Aorta (tissue), 5 donors: ENCODE data around the gene CHD6. TPM values are rescaled to one million over a fixed set of nuclear protein-coding genes. Genes with fewer than 3 reads are reported as not detected.

Source experiments
- ATAC-seq: fragments of 200-7000 bp; cut with Tn5 transposase; one replicate; pipeline ENCODE4 v1.9.1; 2022; ENCODE audit warnings: moderate library complexity; ENCODE audit not compliant: low FRiP score
- DNase-seq, 2 donors: peaks; one replicate each; pipeline ENCODE4 v3.0.0-alpha.2; 2020
- H3K27ac ChIP-seq, 2 donors: one replicate each; pipeline ENCODE4 v1.5.1; 2013; ENCODE audit warnings: low read length in 2 of 2, mild to moderate bottlenecking in 2 of 2, moderate library complexity in 2 of 2, control low read depth in 1 of 2, inconsistent platforms in 1 of 2, low read depth in 1 of 2
- H3K27me3 ChIP-seq, 2 donors: one replicate each; pipeline ENCODE4 v1.6.1; 2013; ENCODE audit warnings: control low read depth in 1 of 2, low read length in 1 of 2, mild to moderate bottlenecking in 1 of 2, moderate library complexity in 1 of 2; ENCODE audit not compliant: insufficient read depth in 2 of 2, control insufficient read depth in 1 of 2
- H3K36me3 ChIP-seq, 2 donors: one replicate each; pipeline ENCODE4 v1.6.1; 2013; ENCODE audit warnings: control low read depth in 1 of 2, low read length in 1 of 2, mild to moderate bottlenecking in 1 of 2; ENCODE audit not compliant: insufficient read depth in 2 of 2, control insufficient read depth in 1 of 2
- H3K4me1 ChIP-seq, 2 donors: one replicate each; pipeline ENCODE4 v1.6.1; 2013; ENCODE audit warnings: low read length in 2 of 2, control low read depth in 1 of 2, mild to moderate bottlenecking in 1 of 2, moderate library complexity in 1 of 2; ENCODE audit not compliant: insufficient read depth in 2 of 2, control insufficient read depth in 1 of 2
- H3K4me3 ChIP-seq, 2 donors: one replicate each; pipeline ENCODE4 v1.5.1; 2013; ENCODE audit warnings: low read length in 2 of 2, control low read depth in 1 of 2, mild to moderate bottlenecking in 1 of 2
- H3K9me3 ChIP-seq: one replicate; pipeline ENCODE4 v1.6.1; 2013; ENCODE audit warnings: mild to moderate bottlenecking, low read length; ENCODE audit not compliant: control insufficient read depth
- WGBS, 2 donors: extraction: QIAGEN DNeasy Blood & Tissue Kit; methylation state at CpG; one replicate each; pipeline ENCODE4 v1.1.7; 2013; 5-methylcytosine and 5-hydroxymethylcytosine counted together
- intact Hi-C, 2 donors: fragments of 100-400 bp; cut with DNase I; formaldehyde crosslinking; loops; one replicate each; pipeline versions ENCODE4 v1.14.2 to v1.15.0; 2022
- polyA plus RNA-seq, 2 donors: library from polyadenylated mRNA; stranded (reverse); fragments of 200-250 nt; gene quantifications; one replicate each; pipeline ENCODE4 v1.2.3, GENCODE V29; 2013
- total RNA-seq, 2 donors: library from RNA; stranded (reverse); fragmentation: NEBNext Ultra II Directional; extraction: Animal tissue kit (Norgen Biotek cat#: 25700); gene quantifications; one replicate each; pipeline ENCODE4 v1.2.1, GENCODE V29; 2021
- donor health status: healthy with polysubstance abuse.
- donor health status: Bipolar disorder and iron deficiency.
- donor health status: DM: no; HTN: no; CAD: no.
- donor health status: DM: no; HTN: no; CAD: no.
- donor health status: DM: yes; HTN: yes; CAD: no.

Gene CHD6
- total and polyA plus RNA-seq, 4 donors = 3.3 to 126 (median 69.1) TPM

GRCh38 chr20:41437836-41438235 lies 180.3 kb downstream of the CHD6 start:
- 60 to 64% methylated on average over 2 of the region's 2 CpGs for WGBS, 2 donors
- Histone ChIP-seq H3K36me3 (peaks cover 7 to 14% of the 10 kb centered on the region in 2 donors), H3K9me3 (no peaks in the 10 kb centered on the region), H3K27ac (no peak overlapping the region), H3K4me3 (no peak overlapping the region), H3K27me3 (no peaks in the 10 kb centered on the region), H3K4me1 (no peaks in the 10 kb centered on the region)
- DNase-seq (no peak), ATAC-seq (no peak)
- intact Hi-C loops = no loop called here

GRCh38 chr20:41436679-41437078 lies 181.5 kb downstream of the CHD6 start:
- no peak for ATAC-seq
- 92 to 94% methylated on average over 4 of the region's 4 CpGs for WGBS, 2 donors
- Histone ChIP-seq H3K4me3 (no peak overlapping the region), H3K27me3 (no peaks in the 10 kb centered on the region), H3K27ac (no peak overlapping the region), H3K9me3 (no peaks in the 10 kb centered on the region), H3K4me1 (no peaks in the 10 kb centered on the region), H3K36me3 (peaks cover 7 to 15% of the 10 kb centered on the region in 2 donors)
- intact Hi-C loops = no loop called here
- DNase-seq = no peak

GRCh38 chr20:41433203-41433602 lies 185.0 kb downstream of the CHD6 start:
- 84 to 85% methylated on average over 4 of the region's 4 CpGs for WGBS, 2 donors
- DNase-seq (no peak), ATAC-seq (no peak)
- Histone ChIP-seq H3K36me3 (peaks cover 0 to 9% of the 10 kb centered on the region in 2 donors), H3K27ac (no peak overlapping the region), H3K9me3 (no peaks in the 10 kb centered on the region), H3K4me3 (no peak overlapping the region), H3K4me1 (no peaks in the 10 kb centered on the region), H3K27me3 (no peaks in the 10 kb centered on the region)
- intact Hi-C loops = no loop called here

DNA sequence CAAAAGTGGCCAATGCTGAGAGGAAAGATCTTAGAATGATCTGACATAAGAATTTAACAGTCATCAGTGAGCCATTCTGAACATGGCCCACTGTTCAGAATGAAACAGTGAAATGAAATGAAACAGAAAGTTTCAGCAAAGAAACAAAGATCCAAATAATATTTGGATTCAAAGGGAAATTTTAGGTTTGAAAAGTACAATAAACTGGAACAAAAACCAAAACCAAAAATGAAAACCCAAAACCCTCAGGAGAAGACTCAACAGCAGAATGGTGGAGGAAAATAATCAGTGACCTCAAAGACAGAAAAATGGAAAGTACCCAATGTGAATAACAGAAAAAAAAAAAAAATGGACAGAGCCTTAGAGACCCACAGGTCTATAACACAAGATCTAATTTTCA lies 185.4 kb downstream of the CHD6 start:
- no peaks in the 10 kb centered on the region for H3K27me3 ChIP-seq
- DNase-seq = no peak
- peaks cover 0 to 6% of the 10 kb centered on the region in 2 donors for H3K36me3 ChIP-seq
- no peak overlapping the region for H3K27ac ChIP-seq
- intact Hi-C loops = no loop called here
- no peak for ATAC-seq
- no peak overlapping the region for H3K4me3 ChIP-seq
- no peaks in the 10 kb centered on the region for H3K4me1 ChIP-seq
- no peaks in the 10 kb centered on the region for H3K9me3 ChIP-seq

- no peak for DNase-seq
Observed at GRCh38 chr20:41428285-41428684, 189.9 kb downstream of the CHD6 start.

DNA sequence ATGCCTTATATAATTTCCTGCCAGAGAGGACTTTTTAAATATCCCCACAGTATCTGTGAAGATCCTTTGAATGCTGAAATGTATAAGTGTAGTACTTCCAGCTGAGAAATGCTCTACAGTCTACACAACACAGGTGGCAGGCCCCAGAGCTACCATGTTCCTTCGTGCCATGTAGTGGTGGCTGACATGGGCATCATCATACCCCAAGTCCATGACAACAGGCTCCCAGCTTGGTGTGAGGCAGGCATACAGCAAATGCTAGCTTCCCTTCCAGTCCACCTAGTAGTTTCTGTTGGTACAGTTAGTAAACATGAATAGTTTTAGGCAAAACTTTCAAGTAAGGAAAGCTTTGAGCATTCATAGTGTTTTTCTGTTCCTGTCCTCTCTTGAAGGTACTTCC lies 190.3 kb downstream of the CHD6 start:
- H3K9me3 ChIP-seq = no peaks in the 10 kb centered on the region
- H3K27me3 ChIP-seq = no peaks in the 10 kb centered on the region
- DNase-seq = no peak
- 65 to 67% methylated on average over 1 of the region's 1 CpG for WGBS, 2 donors
- intact Hi-C loops = no loop called here
- no peak overlapping the region for H3K27ac ChIP-seq
- no peak for ATAC-seq
- H3K4me3 ChIP-seq = no peak overlapping the region
- no peaks in the 10 kb centered on the region for H3K4me1 ChIP-seq
- peaks cover 6 to 8% of the 10 kb centered on the region in 2 donors for H3K36me3 ChIP-seq

More at GRCh38 chr20:41428285-41428684, 189.9 kb downstream of the CHD6 start:
- Histone ChIP-seq H3K9me3 (no peaks in the 10 kb centered on the region), H3K4me1 (no peaks in the 10 kb centered on the region), H3K27me3 (no peaks in the 10 kb centered on the region), H3K4me3 (no peak overlapping the region), H3K27ac (no peak overlapping the region), H3K36me3 (peaks cover 6 to 8% of the 10 kb centered on the region in 2 donors)
- ATAC-seq = no peak
- intact Hi-C loops = no loop called here
- WGBS, 2 donors = 77 to 78% methylated on average over 3 of the region's 3 CpGs

GRCh38 chr20:41426976-41427375 lies 191.2 kb downstream of the CHD6 start:
- Histone ChIP-seq H3K36me3 (peaks cover 5 to 6% of the 10 kb centered on the region in 2 donors), H3K27ac (no peak overlapping the region), H3K4me3 (no peak overlapping the region), H3K27me3 (no peaks in the 10 kb centered on the region), H3K4me1 (no peaks in the 10 kb centered on the region), H3K9me3 (no peaks in the 10 kb centered on the region)
- DNase-seq (no peak), ATAC-seq (no peak)
- 89 to 91% methylated on average over 8 of the region's 8 CpGs for WGBS, 2 donors
- intact Hi-C loops = no loop called here

DNA sequence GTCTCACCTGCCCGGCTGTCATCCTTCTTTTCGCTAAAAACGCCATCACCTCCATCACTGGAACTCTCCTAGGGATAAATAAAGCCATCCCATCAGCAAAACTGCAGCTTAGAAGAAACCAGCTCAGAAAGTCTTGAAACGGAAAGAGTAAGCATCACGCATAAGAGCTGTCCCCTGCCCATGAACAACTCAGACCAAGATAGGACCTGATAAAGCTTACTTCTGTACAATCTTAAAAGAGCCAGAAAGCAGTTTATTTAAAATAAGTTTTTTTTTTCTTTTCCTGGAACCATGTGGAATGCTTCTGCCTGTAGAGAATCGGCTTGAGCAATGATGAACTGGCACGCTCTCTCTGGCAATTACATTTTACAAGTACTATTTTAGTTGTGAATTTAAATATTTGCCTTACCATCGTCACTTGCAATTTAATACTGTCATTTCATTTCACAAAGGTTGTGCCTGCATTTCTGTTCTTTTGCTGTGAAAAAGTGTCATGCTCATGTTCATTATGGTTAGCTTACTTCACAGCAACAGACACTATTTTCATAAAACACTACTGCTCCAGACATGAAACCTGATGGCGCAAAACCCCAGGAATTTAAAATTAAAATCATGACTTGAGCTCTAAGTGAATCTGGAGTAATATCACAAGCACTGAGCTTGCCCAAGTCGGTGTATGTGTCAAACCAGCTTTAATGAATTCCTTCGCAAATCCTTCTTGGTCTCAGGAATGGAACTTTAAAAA lies 191.9 kb downstream of the CHD6 start:
- DNase-seq (no peak), ATAC-seq (no peak)
- 69 to 70% methylated on average over 11 of the region's 11 CpGs for WGBS, 2 donors
- intact Hi-C loops = no loop called here
- no peaks in the 10 kb centered on the region for H3K9me3 ChIP-seq
- no peaks in the 10 kb centered on the region for H3K27me3 ChIP-seq
- no peak overlapping the region for H3K27ac ChIP-seq
- no peak overlapping the region for H3K4me3 ChIP-seq
- H3K4me1 ChIP-seq = no peaks in the 10 kb centered on the region
- H3K36me3 ChIP-seq = peaks cover 6 to 7% of the 10 kb centered on the region in 2 donors

DNA sequence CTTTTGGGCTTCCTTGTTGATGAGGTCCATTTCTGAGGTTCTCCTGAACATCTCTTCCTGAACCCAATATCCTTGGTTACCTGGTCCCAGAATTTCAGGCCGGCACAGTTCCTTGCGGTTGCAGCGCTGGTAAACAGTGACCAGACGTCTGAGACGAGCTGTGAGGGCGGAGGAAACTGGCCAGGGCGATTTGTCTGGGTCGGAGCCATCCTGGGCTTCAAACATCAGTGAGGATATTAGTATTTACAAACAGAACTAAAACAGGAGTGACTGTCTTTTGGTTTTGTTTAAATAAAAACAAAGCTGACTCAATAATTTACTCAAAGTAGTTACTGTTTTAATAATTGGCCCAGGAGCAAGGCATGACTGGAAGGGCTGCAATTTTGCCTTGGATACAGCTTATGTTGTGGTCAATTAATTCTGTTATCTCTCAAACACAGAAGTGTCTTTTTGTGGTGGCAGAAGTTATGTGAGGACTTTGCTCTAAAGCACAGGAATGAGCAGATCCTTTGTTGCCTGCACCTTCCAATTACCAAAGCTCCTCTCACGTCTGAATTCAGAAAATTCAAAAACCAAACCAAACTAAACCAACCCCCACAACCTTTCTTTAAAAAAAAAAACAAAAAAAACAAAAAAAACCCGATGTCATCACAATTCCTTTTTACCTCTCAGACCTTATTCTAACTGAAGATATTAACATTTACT lies 192.8 kb downstream of the CHD6 start:
- H3K27ac ChIP-seq = no peak overlapping the region
- peaks cover 9 to 11% of the 10 kb centered on the region in 2 donors for H3K36me3 ChIP-seq
- no peaks in the 10 kb centered on the region for H3K4me1 ChIP-seq
- no peaks in the 10 kb centered on the region for H3K9me3 ChIP-seq
- 83 to 84% methylated on average over 10 of the region's 10 CpGs for WGBS, 2 donors
- ATAC-seq (no peak), DNase-seq (no peak)
- no peak overlapping the region for H3K4me3 ChIP-seq
- H3K27me3 ChIP-seq = no peaks in the 10 kb centered on the region
- intact Hi-C loops = no loop called here
